Hepatocyte (in vitro differentiated cells): ENCODE measurements around the gene LMNB1. TPM values are rescaled to one million over a fixed set of nuclear protein-coding genes. Genes with fewer than 3 reads are reported as not detected.

ENCODE experiments used
- DNase-seq: peaks from one replicate; pipeline ENCODE4 v3.0.0-alpha.2; 2016; ENCODE audit warnings: low spot score
- H2AFZ ChIP-seq: fragments of 200-600 bp; sonication (generic); 2 replicates; pipeline ENCODE4 v1.6.0; 2016; ENCODE audit warnings: antibody characterized with exemption, mild to moderate bottlenecking
- H3K27ac ChIP-seq: fragments of 200-600 bp; sonication (generic); 2 replicates; pipeline ENCODE4 v1.5.1; 2016; ENCODE audit warnings: mild to moderate bottlenecking
- H3K27me3 ChIP-seq: fragments of 200-600 bp; sonication (generic); 2 replicates; pipeline ENCODE4 v1.6.1; 2016
- H3K36me3 ChIP-seq: fragments of 200-600 bp; sonication (generic); replicated peaks from 2 replicates; pipeline ENCODE4 v1.5.1; 2016; ENCODE audit warnings: low read depth; ENCODE audit not compliant: insufficient read depth
- H3K4me1 ChIP-seq: fragments of 200-600 bp; sonication (generic); 2 replicates; pipeline ENCODE4 v1.5.1; 2016; ENCODE audit warnings: mild to moderate bottlenecking, moderate library complexity; ENCODE audit not compliant: insufficient read depth
- H3K4me2 ChIP-seq: fragments of 200-600 bp; sonication (generic); 2 replicates; pipeline ENCODE4 v1.6.0; 2016
- H3K4me3 ChIP-seq: fragments of 200-600 bp; sonication (generic); 2 replicates; pipeline ENCODE4 v1.5.1; 2016; ENCODE audit warnings: mild to moderate bottlenecking
- H3K79me2 ChIP-seq: fragments of 200-600 bp; sonication (generic); 2 replicates; pipeline ENCODE4 v1.6.0; 2017; ENCODE audit warnings: mild to moderate bottlenecking
- H3K9me2 ChIP-seq: fragments of 200-600 bp; sonication (generic); replicated peaks from 2 replicates; pipeline ENCODE4 v1.6.0; 2017; ENCODE audit warnings: mild to moderate bottlenecking; ENCODE audit not compliant: insufficient read depth
- H3K9me3 ChIP-seq: fragments of 200-600 bp; sonication (generic); 2 replicates; pipeline ENCODE4 v1.5.1; 2016; ENCODE audit warnings: low read depth, mild to moderate bottlenecking
- H4K20me1 ChIP-seq: fragments of 200-600 bp; sonication (generic); 2 replicates; pipeline ENCODE4 v1.6.0; 2016; ENCODE audit warnings: mild to moderate bottlenecking; ENCODE audit not compliant: insufficient read depth, poor library complexity, severe bottlenecking
- CTCF ChIP-seq: fragments of 200-600 bp; sonication (generic); IDR thresholded peaks from 2 replicates; pipeline ENCODE4 v1.5.1; 2016; ENCODE audit warnings: antibody characterized with exemption, mild to moderate bottlenecking; ENCODE audit not compliant: poor library complexity
- EZH2 ChIP-seq: fragments of 200-600 bp; sonication (generic); IDR thresholded peaks from 2 replicates; pipeline ENCODE4 v1.6.1; 2016; ENCODE audit warnings: antibody characterized with exemption, mild to moderate bottlenecking, borderline replicate concordance
- EZH2phosphoT487 ChIP-seq: fragments of 200-600 bp; sonication (generic); IDR thresholded peaks from one replicate; pipeline ENCODE4 v1.6.1; 2018; ENCODE audit warnings: antibody characterized with exemption, mild to moderate bottlenecking, low read depth, moderate library complexity; ENCODE audit not compliant: unreplicated experiment, severe bottlenecking
- WGBS: methylation state at CpG from one replicate; pipeline ENCODE4 v1.1.6; 2016; ENCODE audit warnings: low lambda C conversion rate; ENCODE audit errors: missing lambda C conversion rate; 5-methylcytosine and 5-hydroxymethylcytosine counted together
- polyA plus RNA-seq: library from polyadenylated mRNA; unstranded; fragments of >200 nt; fragmentation: Nextera tagmentation; extraction: Ambion mirVana; gene quantifications from 2 replicates; pipeline ENCODE4 v1.2.1, GENCODE V29; 2016
- total RNA-seq: library from RNA; depleted of rRNA; stranded (reverse); fragments of >200 nt; gene quantifications from 2 replicates; pipeline ENCODE4 v1.2.3, GENCODE V29; 2014

Gene LMNB1
- total and polyA plus RNA-seq, 2 experiments from 2014 or later = 12.9 to 30.8 TPM

DNA sequence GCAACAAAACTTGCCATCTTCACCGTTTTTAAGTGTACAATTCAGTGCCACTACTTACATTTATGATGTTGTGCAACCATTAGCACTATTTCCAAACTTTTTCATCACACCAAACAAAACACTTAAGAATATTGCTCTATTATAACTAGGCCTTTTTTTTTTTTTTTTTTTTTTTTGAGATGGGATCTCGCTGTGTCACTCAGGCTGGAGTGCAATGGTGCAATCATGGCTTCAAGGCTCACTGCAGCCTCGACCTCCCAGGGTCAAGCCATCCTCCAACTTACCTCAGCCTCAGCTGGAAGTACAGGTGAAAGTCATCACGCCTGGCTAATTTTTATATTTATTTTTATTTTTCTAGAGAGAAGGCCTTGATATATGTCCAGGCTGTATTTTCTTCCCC, 22.3 kb upstream of the LMNB1 start:
- peaks cover 5% of the 10 kb centered on the region for H3K4me1 ChIP-seq
- H3K9me3 ChIP-seq = no peaks in the 10 kb centered on the region
- no peaks in the 10 kb centered on the region for H3K36me3 ChIP-seq
- H3K79me2 ChIP-seq = no peaks in the 10 kb centered on the region
- no peak overlapping the region for H3K4me3 ChIP-seq
- no peaks in the 10 kb centered on the region for H4K20me1 ChIP-seq
- no peak overlapping the region for H2AFZ ChIP-seq
- 94% methylated on average over 4 of the region's 4 CpGs for WGBS
- no peak overlapping the region for H3K4me2 ChIP-seq
- TF ChIP-seq EZH2phosphoT487 (no peak), EZH2 (no peak), CTCF (no peak)
- no peaks in the 10 kb centered on the region for H3K27me3 ChIP-seq
- H3K9me2 ChIP-seq = no peaks in the 10 kb centered on the region
- no peak overlapping the region for H3K27ac ChIP-seq
- no peak for DNase-seq

GRCh38 chr5:126755593-126755992, 21.3 kb upstream of the LMNB1 start:
- peaks cover 7% of the 10 kb centered on the region for H3K4me1 ChIP-seq
- no peaks in the 10 kb centered on the region for H3K9me3 ChIP-seq
- no peak overlapping the region for H3K27ac ChIP-seq
- no peaks in the 10 kb centered on the region for H3K9me2 ChIP-seq
- no peak overlapping the region for H2AFZ ChIP-seq
- DNase-seq = no peak
- no peaks in the 10 kb centered on the region for H3K27me3 ChIP-seq
- H4K20me1 ChIP-seq = no peaks in the 10 kb centered on the region
- TF ChIP-seq CTCF = no peak
- TF ChIP-seq EZH2phosphoT487 = no peak
- no peak for TF ChIP-seq EZH2
- H3K36me3 ChIP-seq = no peaks in the 10 kb centered on the region
- WGBS = 70% methylated on average over 3 of the region's 4 CpGs
- H3K4me2 ChIP-seq = no peak overlapping the region
- H3K4me3 ChIP-seq = no peak overlapping the region
- no peaks in the 10 kb centered on the region for H3K79me2 ChIP-seq

GRCh38 chr5:126757713-126758357, 19.1 kb upstream of the LMNB1 start:
- Histone ChIP-seq H3K79me2 (no peaks in the 10 kb centered on the region), H3K27me3 (no peaks in the 10 kb centered on the region), H3K27ac (no peak overlapping the region), H3K9me3 (no peaks in the 10 kb centered on the region), H3K36me3 (no peaks in the 10 kb centered on the region), H3K4me3 (no peak overlapping the region), H4K20me1 (no peaks in the 10 kb centered on the region), H3K4me1 (peaks cover 7% of the 10 kb centered on the region), H2AFZ (no peak overlapping the region), H3K9me2 (no peaks in the 10 kb centered on the region), H3K4me2 (no peak overlapping the region)
- DNase-seq = no peak
- TF ChIP-seq EZH2phosphoT487 = no peak
- TF ChIP-seq EZH2 = no peak
- no peak for TF ChIP-seq CTCF
- 68% methylated on average over 2 of the region's 2 CpGs for WGBS
